Small intestine (tissue), 7 donors: Measurements from ENCODE around the gene RBM10. TPM values are rescaled to one million over a fixed set of nuclear protein-coding genes. Genes with fewer than 3 reads are reported as not detected.

Experiments
- DNase-seq, 2 donors: peaks; one replicate each; pipeline versions ENCODE4 v3.0.0 to v3.0.0-alpha.2; 2013
- FAIRE-seq: peaks from 2 replicates; lab custom pipeline; 2012; peaks lifted over from hg19 to GRCh38; lab: Jason Lieb, UNC
- H3K27ac ChIP-seq, 3 donors: one replicate each; pipeline ENCODE4 v1.5.1; 2013; ENCODE audit warnings: low read length in 2 of 3, mild to moderate bottlenecking in 2 of 3, control low read depth in 1 of 3, inconsistent platforms in 1 of 3, low read depth in 1 of 3, moderate library complexity in 1 of 3
- H3K27me3 ChIP-seq, 3 donors: one replicate each; pipeline ENCODE4 v1.6.1; 2013; ENCODE audit warnings: low read length in 3 of 3, inconsistent platforms in 1 of 3; ENCODE audit not compliant: control insufficient read depth in 3 of 3, insufficient read depth in 3 of 3
- H3K36me3 ChIP-seq, 3 donors: one replicate each; pipeline ENCODE4 v1.6.1; 2013; ENCODE audit warnings: low read length in 3 of 3, inconsistent platforms in 1 of 3, low read depth in 1 of 3, mild to moderate bottlenecking in 1 of 3, moderate library complexity in 1 of 3; ENCODE audit not compliant: control insufficient read depth in 3 of 3, insufficient read depth in 2 of 3
- H3K4me1 ChIP-seq, 3 donors: one replicate each; pipeline ENCODE4 v1.6.1; 2013; ENCODE audit warnings: low read length in 2 of 3, inconsistent platforms in 1 of 3, low read depth in 1 of 3, mild to moderate bottlenecking in 1 of 3, moderate library complexity in 1 of 3; ENCODE audit not compliant: control insufficient read depth in 3 of 3, insufficient read depth in 2 of 3
- H3K4me3 ChIP-seq, 3 donors: one replicate each; pipeline ENCODE4 v1.5.1; 2013; ENCODE audit warnings: low read length in 3 of 3, control low read depth in 1 of 3, inconsistent platforms in 1 of 3, low read depth in 1 of 3, mild to moderate bottlenecking in 1 of 3, moderate library complexity in 1 of 3
- H3K9me3 ChIP-seq, 2 donors: one replicate each; pipeline ENCODE4 v1.6.1; 2013; ENCODE audit warnings: low read depth in 1 of 2, low read length in 1 of 2; ENCODE audit not compliant: control insufficient read depth in 2 of 2, insufficient read depth in 1 of 2
- WGBS, 3 donors: extraction: QIAGEN DNeasy Blood & Tissue Kit; methylation state at CpG; one replicate each; pipeline ENCODE4 v1.1.7; 2013; 5-methylcytosine and 5-hydroxymethylcytosine counted together
- polyA plus RNA-seq, 4 donors: library from polyadenylated mRNA; stranded (reverse) in 3 of 4; unstranded in 1 of 4; fragments of 200-250 nt in 3 of 4; fragments of 120-200 nt in 1 of 4; gene quantifications; one replicate each; pipeline versions ENCODE4 v1.2.1 to v1.2.3, GENCODE V29; 2013
- donor health status: healthy with polysubstance abuse.
- donor health status: control.
- donor health status: control.
- donor health status: Bipolar disorder and iron deficiency.
- donor health status: healthy.

The RBM10 gene
- polyA plus RNA-seq, 4 donors, result 27.8 to 41.2 (median 35.7) TPM

DNA sequence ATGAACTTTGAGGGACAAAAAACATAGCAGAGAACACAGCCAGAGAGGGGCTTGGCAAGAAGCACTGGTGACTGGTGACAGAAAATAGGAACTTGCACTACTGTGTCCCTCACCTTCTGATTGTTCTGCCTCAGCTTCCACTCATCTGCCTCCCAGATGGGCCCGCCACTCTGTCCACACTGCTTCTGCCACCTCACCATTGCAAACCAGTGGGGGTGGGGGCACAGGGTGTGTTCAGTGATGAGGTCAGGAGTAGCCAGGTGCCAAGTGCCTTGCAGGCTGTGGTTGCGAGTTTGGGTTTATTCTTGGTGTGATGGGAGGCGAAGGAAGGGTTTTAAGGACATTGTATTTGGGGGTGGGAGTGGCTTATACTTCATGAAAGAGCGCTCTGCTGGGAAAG, 39.5 kb downstream of the RBM10 start:
- Histone ChIP-seq H3K36me3 (peaks cover 7 to 63% (median 10%) of the 10 kb centered on the region in 3 donors), H3K27ac (no peak overlapping the region), H3K4me3 (no peak overlapping the region), H3K4me1 (no peaks in the 10 kb centered on the region), H3K9me3 (no peaks in the 10 kb centered on the region), H3K27me3 (no peaks in the 10 kb centered on the region)
- FAIRE-seq (no peak), DNase-seq (no peak)
- WGBS, 3 donors, result 89 to 92% (median 91%) methylated on average over 4 of the region's 4 CpGs

DNA sequence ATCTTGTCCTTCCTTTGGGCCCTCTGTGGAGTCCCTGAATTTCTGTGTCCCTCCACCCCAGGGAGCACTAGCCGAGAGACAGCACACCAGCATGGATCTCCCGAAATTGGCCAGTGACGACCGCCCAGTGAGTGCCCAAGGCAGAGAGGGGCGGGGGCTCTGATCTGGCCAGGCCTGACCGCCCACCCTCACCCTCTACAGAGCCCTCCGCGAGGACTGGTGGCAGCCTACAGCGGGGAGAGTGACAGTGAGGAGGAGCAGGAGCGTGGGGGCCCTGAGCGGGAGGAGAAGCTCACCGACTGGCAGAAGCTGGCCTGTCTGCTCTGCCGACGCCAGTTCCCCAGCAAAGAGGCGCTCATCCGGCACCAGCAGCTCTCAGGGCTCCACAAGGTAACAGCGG, 40.2 kb downstream of the RBM10 start:
- FAIRE-seq, result no peak
- H3K36me3 ChIP-seq, result peaks cover 7 to 56% (median 10%) of the 10 kb centered on the region in 3 donors
- H3K4me1 ChIP-seq, result peaks cover 0 to under 1% (median 0%) of the 10 kb centered on the region in 3 donors
- DNase-seq, result no peak
- H3K27me3 ChIP-seq, result no peaks in the 10 kb centered on the region
- H3K27ac ChIP-seq, result no peak overlapping the region
- no peak overlapping the region for H3K4me3 ChIP-seq
- H3K9me3 ChIP-seq, result no peaks in the 10 kb centered on the region
- 84 to 94% (median 91%) methylated on average over 11 to 17 of the region's 17 CpGs for WGBS, 3 donors

DNA sequence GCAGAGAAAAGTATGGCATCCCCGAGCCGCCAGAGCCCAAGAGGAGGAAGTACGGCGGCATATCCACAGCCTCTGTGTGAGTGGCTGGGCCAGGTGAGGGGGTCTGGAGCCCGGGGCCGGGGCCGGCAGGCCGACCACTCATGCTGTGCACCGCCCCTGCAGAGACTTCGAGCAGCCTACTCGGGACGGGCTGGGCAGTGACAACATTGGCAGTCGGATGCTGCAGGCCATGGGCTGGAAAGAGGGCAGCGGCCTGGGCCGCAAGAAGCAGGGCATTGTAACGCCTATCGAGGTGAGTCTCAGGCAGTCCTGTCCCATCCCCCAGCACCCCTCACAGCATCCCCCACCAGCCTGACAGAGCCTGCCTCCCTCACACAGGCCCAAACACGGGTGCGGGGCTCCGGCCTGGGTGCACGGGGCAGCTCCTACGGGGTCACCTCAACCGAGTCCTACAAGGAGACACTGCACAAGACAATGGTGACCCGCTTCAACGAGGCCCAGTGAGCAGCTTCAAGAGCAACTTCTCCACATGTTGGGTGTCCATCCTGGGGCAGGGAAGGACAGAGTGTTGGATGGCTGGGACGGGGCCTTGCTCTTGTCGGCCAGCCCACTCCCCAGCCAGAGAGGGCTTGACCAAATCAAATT, 41.2 kb downstream of the RBM10 start:
- Histone ChIP-seq H3K27ac (no peak overlapping the region), H3K9me3 (no peaks in the 10 kb centered on the region), H3K4me3 (no peak overlapping the region), H3K4me1 (peaks cover 0 to 3% (median 0%) of the 10 kb centered on the region in 3 donors), H3K27me3 (no peaks in the 10 kb centered on the region), H3K36me3 (peaks cover 7 to 48% (median 10%) of the 10 kb centered on the region in 3 donors)
- FAIRE-seq, result no peak
- 89 to 92% (median 89%) methylated on average over 23 to 27 of the region's 27 CpGs for WGBS, 3 donors
- DNase-seq, result no peak

DNA sequence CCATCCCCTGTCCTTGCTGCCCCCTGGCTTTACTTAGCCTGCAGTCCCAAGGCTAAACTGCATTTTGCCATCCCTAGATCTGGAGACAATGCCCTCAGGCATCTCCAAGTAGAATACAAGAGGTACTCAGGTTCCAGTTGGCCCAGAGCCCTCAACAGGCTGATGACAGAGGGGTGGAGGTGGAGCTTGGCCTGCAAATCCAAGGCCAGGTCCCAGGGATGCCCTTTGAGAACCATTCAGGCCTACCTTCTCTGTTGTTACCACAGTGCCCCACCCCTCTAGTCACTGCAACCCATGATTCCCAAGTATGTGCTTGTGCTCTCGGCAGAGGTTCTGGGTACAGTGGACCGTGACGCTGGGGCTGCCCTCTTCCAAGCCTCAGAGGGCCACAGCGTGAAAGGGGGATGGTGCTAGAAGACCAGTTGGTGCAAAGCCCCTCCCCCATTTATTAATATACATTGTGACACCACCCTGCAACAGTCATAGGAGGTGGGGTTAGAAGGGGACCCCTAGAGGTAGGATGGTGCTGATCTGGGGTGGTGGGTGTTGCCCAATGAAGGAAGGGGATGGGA, 42.2 kb downstream of the RBM10 start:
- FAIRE-seq (no peak), DNase-seq (no peak)
- 69 to 87% (median 82%) methylated on average over 4 of the region's 4 CpGs for WGBS, 3 donors
- peaks cover 0 to 38% (median 10%) of the 10 kb centered on the region in 3 donors for H3K36me3 ChIP-seq
- H3K4me1 ChIP-seq, result peaks cover 0 to 3% (median 0%) of the 10 kb centered on the region in 3 donors
- no peaks in the 10 kb centered on the region for H3K27me3 ChIP-seq
- no peaks in the 10 kb centered on the region for H3K9me3 ChIP-seq
- H3K4me3 ChIP-seq, result no peak overlapping the region
- no peak overlapping the region for H3K27ac ChIP-seq

DNA sequence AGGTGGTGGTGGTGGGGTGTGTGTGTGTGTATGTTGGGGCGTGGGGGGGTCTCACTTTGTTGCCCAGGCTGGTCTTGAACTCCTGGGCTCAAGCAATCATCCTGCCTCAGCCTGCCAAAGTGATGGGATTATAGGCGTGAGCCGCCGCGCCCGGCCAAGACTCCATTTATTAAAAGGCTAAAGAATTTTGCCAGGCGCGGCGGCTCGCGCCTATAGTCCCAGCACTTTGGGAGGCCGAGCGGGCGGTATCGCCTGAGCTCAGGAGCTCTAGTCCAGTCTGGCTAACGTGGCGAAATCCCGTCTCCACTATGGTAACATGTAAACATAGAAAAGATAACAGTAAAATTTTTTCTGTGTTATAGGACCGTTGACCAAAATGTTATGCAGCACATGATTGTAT, 44.9 kb downstream of the RBM10 start:
- FAIRE-seq (no peak), DNase-seq (no peak)
- H3K9me3 ChIP-seq, result no peaks in the 10 kb centered on the region
- H3K36me3 ChIP-seq, result peaks cover 0 to 26% (median 8%) of the 10 kb centered on the region in 3 donors
- no peaks in the 10 kb centered on the region for H3K27me3 ChIP-seq
- H3K4me3 ChIP-seq, result no peak overlapping the region
- 73 to 81% (median 76%) methylated on average over 19 of the region's 19 CpGs for WGBS, 3 donors
- no peak overlapping the region for H3K27ac ChIP-seq
- peaks cover 0 to 4% (median 0%) of the 10 kb centered on the region in 3 donors for H3K4me1 ChIP-seq

DNA sequence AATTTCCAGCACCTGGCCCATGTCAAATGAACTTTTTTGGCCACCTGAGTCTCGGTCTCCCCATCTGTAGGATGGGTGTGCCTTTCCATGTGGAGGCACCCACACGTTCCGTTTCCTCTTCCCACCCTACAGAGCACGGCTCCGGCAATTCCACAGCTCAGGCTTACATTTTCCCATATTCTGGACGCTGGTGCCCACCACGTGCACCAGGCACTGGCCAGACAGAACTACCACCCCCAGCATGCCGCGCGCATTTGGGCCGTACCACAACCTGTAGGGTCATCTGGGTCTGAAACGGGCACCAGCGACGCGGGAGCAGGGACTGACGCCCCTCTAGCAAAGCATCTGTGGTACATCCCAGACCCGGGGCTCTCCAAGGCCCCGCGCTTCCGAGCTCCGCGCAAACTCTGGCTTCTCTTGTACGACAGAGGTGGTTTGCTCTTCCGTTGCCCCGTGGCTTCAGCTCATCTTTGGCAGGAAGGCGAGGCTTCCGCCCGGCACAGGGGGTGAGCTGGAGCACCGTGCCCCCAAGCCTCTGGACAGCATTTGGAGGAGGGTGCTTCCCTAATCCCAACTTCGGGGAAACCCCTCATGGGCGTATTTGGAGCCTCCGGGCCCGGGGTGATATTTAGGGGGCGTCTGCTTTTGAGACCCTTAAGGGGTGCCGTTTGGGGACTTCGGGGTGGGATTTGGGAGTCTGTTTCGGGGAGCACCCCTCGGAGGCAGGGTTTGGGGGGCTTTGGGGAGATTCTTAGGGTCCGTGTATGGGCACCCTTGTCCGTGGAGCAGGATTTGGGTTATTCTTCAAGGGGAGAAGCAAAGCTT, 45.6 kb downstream of the RBM10 start:
- H3K27me3 ChIP-seq, result no peaks in the 10 kb centered on the region

DNA sequence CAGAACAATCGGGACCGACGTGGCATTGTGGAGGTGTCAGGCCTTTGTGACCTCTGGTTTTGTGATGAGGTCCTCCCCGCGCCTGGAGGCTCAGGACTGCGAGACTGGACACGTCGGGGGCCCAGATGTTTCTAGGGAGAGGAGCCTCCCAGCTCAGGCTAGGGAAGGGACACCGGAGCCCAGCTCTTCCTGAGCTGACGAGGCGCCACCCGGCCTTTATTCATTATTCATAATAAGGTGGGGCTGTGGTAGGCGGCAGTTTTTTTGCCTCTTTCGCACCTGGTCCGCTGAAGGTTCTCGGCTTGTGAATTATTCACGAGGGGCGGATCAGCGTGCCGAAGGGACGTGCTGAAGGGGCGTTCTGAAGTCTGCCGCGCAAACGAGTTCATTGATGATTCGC, 46.3 kb downstream of the RBM10 start:
- Histone ChIP-seq H3K27ac (peak overlapping the region in 1 of 3 donors; percentile 85), H3K4me1 (peaks cover 0 to 13% (median 5%) of the 10 kb centered on the region in 3 donors)
- 5 to 29% (median 8%) methylated on average over 25 to 26 of the region's 26 CpGs for WGBS, 3 donors

More for the DNA sequence above, 45.6 kb downstream of the RBM10 start:
- 3 to 28% (median 8%) methylated on average over 36 to 40 of the region's 40 CpGs for WGBS, 3 donors
- Histone ChIP-seq H3K9me3 (no peaks in the 10 kb centered on the region), H3K27ac (peak overlapping the region in 1 of 3 donors; percentile 85), H3K36me3 (peaks cover 0 to 21% (median 5%) of the 10 kb centered on the region in 3 donors), H3K4me1 (peaks cover 0 to 7% (median 0%) of the 10 kb centered on the region in 3 donors), H3K4me3 (peak overlapping the region; percentile 19 to 60 (median 44))
- DNase-seq (peak; percentile 84 to 88), FAIRE-seq (no peak)

DNA sequence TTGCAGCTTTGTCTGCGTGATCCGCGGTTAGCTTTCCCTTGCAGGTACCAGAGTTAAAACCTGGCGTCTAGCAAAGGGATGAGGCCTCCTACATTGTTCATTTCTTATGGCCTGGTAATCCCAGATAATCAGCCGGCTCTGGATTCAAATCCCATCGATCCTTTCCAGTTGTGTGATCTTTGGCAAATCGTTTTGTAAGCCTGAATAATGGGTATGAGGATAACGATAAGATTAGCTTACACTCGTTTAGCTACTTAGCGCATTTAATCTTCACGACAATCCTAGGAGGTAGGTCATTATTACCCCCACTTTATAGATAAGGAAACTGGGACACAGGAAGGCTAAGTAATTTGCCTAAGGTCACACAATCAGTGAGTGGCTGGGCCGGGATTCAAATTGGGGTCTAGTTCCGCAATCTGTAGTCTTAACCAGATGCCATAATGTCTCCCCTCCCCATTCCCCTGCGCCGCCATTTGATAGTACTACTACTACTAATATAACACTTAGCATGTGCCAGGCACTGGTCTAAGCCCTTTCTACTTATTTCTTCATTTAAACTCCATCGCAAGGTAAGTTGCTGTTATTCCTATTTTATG, 46.9 kb downstream of the RBM10 start:
- Histone ChIP-seq H3K27me3 (no peaks in the 10 kb centered on the region), H3K4me3 (peak overlapping the region in 1 of 3 donors; percentile 60), H3K27ac (peak overlapping the region in 1 of 3 donors; percentile 85), H3K9me3 (no peaks in the 10 kb centered on the region), H3K4me1 (peaks cover 0 to 15% (median 5%) of the 10 kb centered on the region in 3 donors), H3K36me3 (peaks cover 0 to 18% (median 0%) of the 10 kb centered on the region in 3 donors)
- 38 to 49% (median 45%) methylated on average over 16 of the region's 16 CpGs for WGBS, 3 donors
- DNase-seq (no peak), FAIRE-seq (no peak)

More for the DNA sequence above, 46.3 kb downstream of the RBM10 start:
- peak; percentile 36 to 38 for DNase-seq
- H3K9me3 ChIP-seq, result no peaks in the 10 kb centered on the region
- peak overlapping the region; percentile 19 to 60 (median 44) for H3K4me3 ChIP-seq
- no peak for FAIRE-seq
- no peaks in the 10 kb centered on the region for H3K27me3 ChIP-seq
- H3K36me3 ChIP-seq, result peaks cover 0 to 22% (median 1%) of the 10 kb centered on the region in 3 donors
